Fibroblast of lung (primary cell): Measurements from ENCODE around the gene PIAS1. TPM values are rescaled to one million over a fixed set of nuclear protein-coding genes. Genes with fewer than 3 reads are reported as not detected.

Experiments
- DNase-seq, 2 donors: peaks; one replicate each; pipeline versions ENCODE4 v3.0.0 to v3.0.0-alpha.2; 2010; ENCODE audit warnings: low read depth in 2 of 2
- H2AFZ ChIP-seq: 2 replicates; pipeline ENCODE4 v1.5.1; 2012; ENCODE audit warnings: low read length, control low read depth, inconsistent platforms
- H3K27ac ChIP-seq: 2 replicates; pipeline ENCODE4 v1.5.1; 2011; ENCODE audit warnings: low read length, control low read depth; ENCODE audit not compliant: insufficient read depth
- H3K27me3 ChIP-seq: 2 replicates; pipeline ENCODE4 v1.5.1; 2011; ENCODE audit warnings: mild to moderate bottlenecking, low read length; ENCODE audit not compliant: control insufficient read depth, insufficient read depth
- H3K36me3 ChIP-seq: 2 replicates; pipeline ENCODE4 v1.5.1; 2011; ENCODE audit warnings: low read length; ENCODE audit not compliant: control insufficient read depth, insufficient read depth
- H3K4me1 ChIP-seq: 2 replicates; pipeline ENCODE4 v1.5.1; 2011; ENCODE audit warnings: low read length; ENCODE audit not compliant: control insufficient read depth, insufficient read depth; ENCODE audit errors: extremely low read depth
- H3K4me2 ChIP-seq: 2 replicates; pipeline ENCODE4 v1.5.1; 2011; ENCODE audit warnings: low read length, control low read depth; ENCODE audit not compliant: insufficient read depth; ENCODE audit errors: extremely low read depth
- H3K4me3 ChIP-seq, 4 experiments: fragments of 200-600 bp in 1 of 4; sonication (generic) in 1 of 4; replicated peaks in 1 of 4; 2 replicates each; pipeline ENCODE4 v1.5.1; 2011 to 2016; ENCODE audit warnings: low read length in 4 of 4, low read depth in 3 of 4, mild to moderate bottlenecking in 3 of 4, control low read depth in 2 of 4, inconsistent platforms in 1 of 4, mixed read lengths in 1 of 4; ENCODE audit not compliant: insufficient read depth in 1 of 4; ENCODE audit errors: control extremely low read depth in 1 of 4
- H3K79me2 ChIP-seq: 2 replicates; pipeline ENCODE4 v1.5.1; 2012; ENCODE audit warnings: mild to moderate bottlenecking, low read length, inconsistent platforms; ENCODE audit not compliant: control insufficient read depth, insufficient read depth
- H3K9ac ChIP-seq: 2 replicates; pipeline ENCODE4 v1.5.1; 2011; ENCODE audit warnings: mild to moderate bottlenecking, low read length, control low read depth; ENCODE audit not compliant: insufficient read depth
- H3K9me3 ChIP-seq: 2 replicates; pipeline ENCODE4 v1.5.1; 2012; ENCODE audit warnings: low read depth, low read length; ENCODE audit not compliant: control insufficient read depth, insufficient read depth
- H4K20me1 ChIP-seq: 2 replicates; pipeline ENCODE4 v1.5.1; 2011; ENCODE audit warnings: low read length; ENCODE audit not compliant: control insufficient read depth, insufficient read depth; ENCODE audit errors: extremely low read depth
- EZH2 ChIP-seq: IDR thresholded peaks from 2 replicates; pipeline ENCODE4 v1.5.1; 2012; ENCODE audit warnings: low read length, control low read depth, mild to moderate bottlenecking; ENCODE audit errors: missing control alignments
- polyA plus RNA-seq, 2 donors: library from polyadenylated mRNA; depleted of rRNA in 1 of 2; stranded (reverse) in 1 of 2; unstranded in 1 of 2; fragments of >200 nt; gene quantifications; 2 replicates each; pipeline ENCODE4 v1.2.1, GENCODE V29; 2011 to 2012; ENCODE audit warnings: missing spikeins in 1 of 2
- total RNA-seq: library from RNA; depleted of rRNA; stranded (reverse); fragments of >200 nt; gene quantifications from 2 replicates; pipeline ENCODE4 v1.2.1, GENCODE V29; 2014
- TF ChIP-seq, protein P1 (sequence below), 2 donors: IDR thresholded peaks in 1 of 2; conservative IDR thresholded peaks in 1 of 2; 1 replicate in 1 of 2; 2 replicates in 1 of 2; pipeline ENCODE4 v1.5.1; 2011 to 2012; ENCODE audit warnings: low read length in 2 of 2, control low read depth in 1 of 2, inconsistent platforms in 1 of 2, low read depth in 1 of 2, mild to moderate bottlenecking in 1 of 2

The PIAS1 gene
- total and polyA plus RNA-seq, 2 donors (not counting 1 experiment from before 2014, with no cell fraction given): 17.0 to 35.1 TPM

DNA sequence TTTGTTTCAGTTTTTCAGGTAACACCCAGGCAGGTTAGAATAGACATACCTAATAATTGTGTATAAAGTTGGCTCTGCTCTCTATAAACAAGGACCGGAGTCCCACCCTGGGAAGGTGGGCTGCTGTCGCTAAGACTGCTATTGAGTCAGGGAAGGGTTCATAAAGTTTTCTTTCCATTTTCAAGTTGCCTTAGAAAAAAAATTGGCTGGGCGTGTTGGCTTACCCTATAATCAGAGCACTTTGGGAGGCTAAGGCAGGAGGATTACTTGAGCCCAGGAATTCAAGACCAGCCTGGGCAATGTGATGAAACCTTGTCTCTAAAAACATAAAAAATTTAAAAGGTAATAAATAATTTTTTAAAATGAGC is 11.3 kb upstream of the PIAS1 start:
- DNase-seq: no peak
- Histone ChIP-seq H3K4me1 (no peaks in the 10 kb centered on the region), H3K27me3 (peaks cover 7% of the 10 kb centered on the region), H3K4me2 (no peak overlapping the region), H3K4me3 (no peak overlapping the region), H3K9ac (no peak overlapping the region), H2AFZ (no peak overlapping the region), H3K9me3 (no peaks in the 10 kb centered on the region), H3K79me2 (no peaks in the 10 kb centered on the region), H3K36me3 (no peaks in the 10 kb centered on the region), H3K27ac (no peak overlapping the region), H4K20me1 (no peaks in the 10 kb centered on the region)
- TF ChIP-seq, protein P1, sequence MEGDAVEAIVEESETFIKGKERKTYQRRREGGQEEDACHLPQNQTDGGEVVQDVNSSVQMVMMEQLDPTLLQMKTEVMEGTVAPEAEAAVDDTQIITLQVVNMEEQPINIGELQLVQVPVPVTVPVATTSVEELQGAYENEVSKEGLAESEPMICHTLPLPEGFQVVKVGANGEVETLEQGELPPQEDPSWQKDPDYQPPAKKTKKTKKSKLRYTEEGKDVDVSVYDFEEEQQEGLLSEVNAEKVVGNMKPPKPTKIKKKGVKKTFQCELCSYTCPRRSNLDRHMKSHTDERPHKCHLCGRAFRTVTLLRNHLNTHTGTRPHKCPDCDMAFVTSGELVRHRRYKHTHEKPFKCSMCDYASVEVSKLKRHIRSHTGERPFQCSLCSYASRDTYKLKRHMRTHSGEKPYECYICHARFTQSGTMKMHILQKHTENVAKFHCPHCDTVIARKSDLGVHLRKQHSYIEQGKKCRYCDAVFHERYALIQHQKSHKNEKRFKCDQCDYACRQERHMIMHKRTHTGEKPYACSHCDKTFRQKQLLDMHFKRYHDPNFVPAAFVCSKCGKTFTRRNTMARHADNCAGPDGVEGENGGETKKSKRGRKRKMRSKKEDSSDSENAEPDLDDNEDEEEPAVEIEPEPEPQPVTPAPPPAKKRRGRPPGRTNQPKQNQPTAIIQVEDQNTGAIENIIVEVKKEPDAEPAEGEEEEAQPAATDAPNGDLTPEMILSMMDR (conservative IDR thresholded peaks at IDR 0.05 in 1 of 2, IDR thresholded peaks at IDR 0.05 in 1 of 2; ENCODE audit: low read depth in 1 of 2, low read length in 2 of 2): no peak
- no peak for TF ChIP-seq EZH2

DNA sequence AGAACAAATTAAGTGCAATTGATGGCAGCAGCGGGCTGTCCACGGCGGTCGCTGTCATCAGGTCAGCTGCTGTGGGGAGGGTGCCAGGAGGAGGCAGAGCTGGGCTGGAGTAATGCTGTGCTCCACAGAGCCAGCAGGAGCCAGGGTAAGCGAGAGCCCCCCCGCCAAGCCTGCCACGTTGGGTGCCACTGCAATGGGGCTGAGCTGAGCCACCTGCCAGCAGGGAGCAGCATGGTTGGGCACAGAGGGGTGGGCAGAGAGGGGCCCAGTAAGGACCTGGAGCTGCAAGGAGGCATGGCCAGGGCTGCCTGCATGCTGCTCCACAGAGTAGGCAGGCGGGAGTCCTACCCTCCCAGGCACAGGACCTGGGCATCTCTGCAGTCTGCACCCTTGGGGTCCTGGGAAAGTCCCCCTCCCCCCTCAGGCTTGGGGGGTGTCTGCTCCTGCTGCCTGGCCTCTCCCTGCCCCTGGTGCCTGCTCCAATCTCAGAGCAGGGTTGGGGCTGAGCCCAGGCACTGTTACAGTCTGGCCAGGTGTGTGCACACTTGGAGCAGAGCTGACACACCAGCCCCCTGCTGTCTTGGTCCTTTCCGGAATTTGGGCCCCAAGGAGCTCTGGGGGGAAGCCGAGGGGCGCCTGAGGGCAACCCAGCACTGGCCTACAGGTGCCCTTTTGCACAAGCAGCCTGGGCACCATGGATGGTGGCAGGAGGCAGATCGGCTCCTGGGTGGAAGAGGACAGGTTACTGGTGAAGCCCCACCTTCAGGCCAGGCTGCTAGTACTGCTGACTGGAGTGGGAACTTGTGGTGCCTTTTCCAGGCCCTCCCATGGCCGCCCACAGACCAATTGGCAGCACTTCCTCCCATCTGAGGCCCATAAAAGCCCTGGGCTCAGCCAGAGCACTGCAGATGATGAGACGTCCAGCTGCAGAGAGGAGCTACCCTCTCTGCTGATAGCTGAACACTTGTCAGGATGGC is 8.5 kb upstream of the PIAS1 start:
- H3K4me1 ChIP-seq: no peaks in the 10 kb centered on the region
- H2AFZ ChIP-seq: no peak overlapping the region
- no peak overlapping the region for H3K27ac ChIP-seq
- TF ChIP-seq EZH2: no peak
- TF ChIP-seq, protein P1 (conservative IDR thresholded peaks at IDR 0.05 in 1 of 2, IDR thresholded peaks at IDR 0.05 in 1 of 2; ENCODE audit: low read depth in 1 of 2, low read length in 2 of 2): no peak
- DNase-seq: no peak
- H3K27me3 ChIP-seq: peaks cover 4% of the 10 kb centered on the region
- no peak overlapping the region for H3K4me2 ChIP-seq
- no peaks in the 10 kb centered on the region for H3K9me3 ChIP-seq
- H3K4me3 ChIP-seq: no peak overlapping the region
- no peak overlapping the region for H3K9ac ChIP-seq
- no peaks in the 10 kb centered on the region for H3K79me2 ChIP-seq
- H4K20me1 ChIP-seq: no peaks in the 10 kb centered on the region
- H3K36me3 ChIP-seq: no peaks in the 10 kb centered on the region

DNA sequence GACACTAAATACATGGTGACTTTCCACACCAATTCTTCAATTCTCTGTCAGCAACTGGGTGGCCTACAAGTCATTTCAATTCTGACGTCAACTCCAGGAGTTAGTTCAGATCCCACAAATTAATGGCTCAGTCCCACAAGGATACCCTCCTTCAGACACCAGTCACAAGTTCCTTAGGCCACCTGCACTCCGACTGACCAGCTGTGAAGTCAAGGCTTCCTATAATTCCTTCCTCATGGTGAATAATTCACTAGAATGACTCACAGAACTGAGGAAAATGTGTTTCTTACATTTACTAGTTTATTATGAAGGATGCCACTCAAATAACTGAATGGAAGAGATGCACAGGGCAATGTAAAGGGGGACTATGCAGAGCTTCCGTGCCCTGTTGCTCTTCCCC is 6.3 kb upstream of the PIAS1 start:
- no peaks in the 10 kb centered on the region for H3K79me2 ChIP-seq
- H3K27me3 ChIP-seq: no peaks in the 10 kb centered on the region
- TF ChIP-seq EZH2: no peak
- TF ChIP-seq, protein P1 (conservative IDR thresholded peaks at IDR 0.05 in 1 of 2, IDR thresholded peaks at IDR 0.05 in 1 of 2; ENCODE audit: low read depth in 1 of 2, low read length in 2 of 2): no peak
- no peak overlapping the region for H3K4me3 ChIP-seq
- no peak overlapping the region for H3K27ac ChIP-seq
- H3K9ac ChIP-seq: no peak overlapping the region
- H3K4me2 ChIP-seq: no peak overlapping the region
- no peaks in the 10 kb centered on the region for H3K9me3 ChIP-seq
- no peak for DNase-seq
- no peak overlapping the region for H2AFZ ChIP-seq
- no peaks in the 10 kb centered on the region for H3K36me3 ChIP-seq
- H4K20me1 ChIP-seq: no peaks in the 10 kb centered on the region
- H3K4me1 ChIP-seq: no peaks in the 10 kb centered on the region
